ENCODE results near the gene CABP4.

CABP4 gene

DNA sequence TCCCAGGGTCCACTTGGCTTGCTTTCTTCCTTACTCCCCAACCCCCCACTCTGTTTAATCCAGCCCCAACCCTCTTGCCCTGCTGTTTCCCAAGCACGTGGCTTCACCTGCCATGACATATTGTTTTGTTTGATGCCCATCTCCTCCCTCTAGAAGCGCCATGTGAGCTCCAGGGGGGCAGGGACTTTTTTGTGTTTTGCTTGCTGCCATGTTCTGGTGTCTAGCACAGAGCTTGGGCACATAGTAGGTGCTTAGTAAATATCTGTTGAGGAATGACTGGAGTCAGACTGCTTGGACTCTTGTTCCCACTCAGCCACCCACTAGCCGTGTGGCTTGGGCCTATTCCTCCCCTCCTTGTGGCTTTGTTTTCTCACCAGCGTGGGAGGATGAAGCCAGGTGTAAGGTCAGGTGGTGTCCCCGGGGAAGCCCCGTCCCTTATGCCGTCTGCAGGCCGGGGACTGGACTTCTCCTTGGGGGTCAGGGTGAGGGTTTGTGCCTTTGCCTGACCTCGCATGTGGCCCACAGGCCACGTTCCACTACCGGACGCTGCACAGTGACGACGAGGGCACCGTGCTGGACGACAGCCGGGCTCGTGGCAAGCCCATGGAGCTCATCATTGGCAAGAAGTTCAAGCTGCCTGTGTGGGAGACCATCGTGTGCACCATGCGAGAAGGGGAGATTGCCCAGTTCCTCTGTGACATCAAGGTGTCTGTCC is 31.5 kb downstream of the CABP4 start:
- Histone ChIP-seq H3K9ac (no peak overlapping the region), H4K20me1 (ENCODE audit: insufficient read depth) (no peaks in the 10 kb centered on the region), H3K4me2 (no peak overlapping the region), H2AFZ (ENCODE audit: low read depth) (no peak overlapping the region), H3K27me3 (ENCODE audit: insufficient read depth, low read depth) (no peaks in the 10 kb centered on the region), H3K4me3 (IDR thresholded peaks at IDR 0.05; ENCODE audit: insufficient read depth, low read depth, low read length) (no peak overlapping the region), H3K27ac (no peak overlapping the region), H3K36me3 (ENCODE audit: insufficient read depth) (no peaks in the 10 kb centered on the region), H3K79me2 (ENCODE audit: insufficient read depth, low read depth) (no peaks in the 10 kb centered on the region), H3K4me1 (ENCODE audit: low read depth, poor library complexity, severe bottlenecking) (peaks cover 7% of the 10 kb centered on the region)
- TF ChIP-seq, protein P1, sequence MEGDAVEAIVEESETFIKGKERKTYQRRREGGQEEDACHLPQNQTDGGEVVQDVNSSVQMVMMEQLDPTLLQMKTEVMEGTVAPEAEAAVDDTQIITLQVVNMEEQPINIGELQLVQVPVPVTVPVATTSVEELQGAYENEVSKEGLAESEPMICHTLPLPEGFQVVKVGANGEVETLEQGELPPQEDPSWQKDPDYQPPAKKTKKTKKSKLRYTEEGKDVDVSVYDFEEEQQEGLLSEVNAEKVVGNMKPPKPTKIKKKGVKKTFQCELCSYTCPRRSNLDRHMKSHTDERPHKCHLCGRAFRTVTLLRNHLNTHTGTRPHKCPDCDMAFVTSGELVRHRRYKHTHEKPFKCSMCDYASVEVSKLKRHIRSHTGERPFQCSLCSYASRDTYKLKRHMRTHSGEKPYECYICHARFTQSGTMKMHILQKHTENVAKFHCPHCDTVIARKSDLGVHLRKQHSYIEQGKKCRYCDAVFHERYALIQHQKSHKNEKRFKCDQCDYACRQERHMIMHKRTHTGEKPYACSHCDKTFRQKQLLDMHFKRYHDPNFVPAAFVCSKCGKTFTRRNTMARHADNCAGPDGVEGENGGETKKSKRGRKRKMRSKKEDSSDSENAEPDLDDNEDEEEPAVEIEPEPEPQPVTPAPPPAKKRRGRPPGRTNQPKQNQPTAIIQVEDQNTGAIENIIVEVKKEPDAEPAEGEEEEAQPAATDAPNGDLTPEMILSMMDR (conservative IDR thresholded peaks at IDR 0.05; ENCODE audit: low read depth, low read length), result no peak

DNA sequence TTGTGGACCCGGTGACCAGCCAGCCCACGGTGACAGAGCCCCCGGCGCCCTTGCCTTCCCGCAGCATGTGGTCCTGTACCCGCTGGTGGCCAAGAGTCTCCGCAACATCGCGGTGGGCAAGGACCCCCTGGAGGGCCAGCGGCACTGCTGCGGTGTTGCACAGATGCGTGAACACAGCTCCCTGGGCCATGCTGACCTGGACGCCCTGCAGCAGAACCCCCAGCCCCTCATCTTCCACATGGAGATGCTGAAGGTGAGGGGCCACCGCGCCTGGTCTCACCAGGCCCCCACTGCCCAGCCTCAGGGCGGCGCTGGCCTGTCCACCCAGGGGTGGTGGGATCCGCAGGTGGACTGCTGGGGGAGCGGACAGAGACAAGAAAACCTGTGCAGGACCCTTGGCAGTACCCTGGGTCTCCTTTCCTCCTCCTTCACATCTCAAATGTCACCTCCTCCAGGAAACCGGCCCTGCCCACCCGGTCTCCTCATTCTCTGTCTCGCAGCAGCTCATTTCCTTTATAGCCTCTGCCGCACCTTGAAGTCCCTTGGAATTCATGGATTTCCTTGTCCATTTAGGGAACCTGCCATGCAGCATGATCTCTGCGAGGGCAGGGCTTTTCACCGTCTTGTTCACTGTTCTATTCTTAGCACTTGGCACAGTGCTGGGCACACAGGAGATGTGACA is 34.2 kb downstream of the CABP4 start:
- H3K79me2 ChIP-seq (ENCODE audit: insufficient read depth, low read depth), result no peaks in the 10 kb centered on the region
- no peak overlapping the region for H3K4me2 ChIP-seq
- H3K9ac ChIP-seq, result no peak overlapping the region
- TF ChIP-seq, protein P1 (conservative IDR thresholded peaks at IDR 0.05; ENCODE audit: low read depth, low read length), result no peak
- H3K27ac ChIP-seq, result no peak overlapping the region
- H2AFZ ChIP-seq (ENCODE audit: low read depth), result no peak overlapping the region
- no peaks in the 10 kb centered on the region for H3K4me1 ChIP-seq (ENCODE audit: low read depth, poor library complexity, severe bottlenecking)
- no peak overlapping the region for H3K4me3 ChIP-seq (IDR thresholded peaks at IDR 0.05; ENCODE audit: insufficient read depth, low read depth, low read length)
- H3K36me3 ChIP-seq (ENCODE audit: insufficient read depth), result no peaks in the 10 kb centered on the region
- no peaks in the 10 kb centered on the region for H3K27me3 ChIP-seq (ENCODE audit: insufficient read depth, low read depth)
- H4K20me1 ChIP-seq (ENCODE audit: insufficient read depth), result no peaks in the 10 kb centered on the region

DNA sequence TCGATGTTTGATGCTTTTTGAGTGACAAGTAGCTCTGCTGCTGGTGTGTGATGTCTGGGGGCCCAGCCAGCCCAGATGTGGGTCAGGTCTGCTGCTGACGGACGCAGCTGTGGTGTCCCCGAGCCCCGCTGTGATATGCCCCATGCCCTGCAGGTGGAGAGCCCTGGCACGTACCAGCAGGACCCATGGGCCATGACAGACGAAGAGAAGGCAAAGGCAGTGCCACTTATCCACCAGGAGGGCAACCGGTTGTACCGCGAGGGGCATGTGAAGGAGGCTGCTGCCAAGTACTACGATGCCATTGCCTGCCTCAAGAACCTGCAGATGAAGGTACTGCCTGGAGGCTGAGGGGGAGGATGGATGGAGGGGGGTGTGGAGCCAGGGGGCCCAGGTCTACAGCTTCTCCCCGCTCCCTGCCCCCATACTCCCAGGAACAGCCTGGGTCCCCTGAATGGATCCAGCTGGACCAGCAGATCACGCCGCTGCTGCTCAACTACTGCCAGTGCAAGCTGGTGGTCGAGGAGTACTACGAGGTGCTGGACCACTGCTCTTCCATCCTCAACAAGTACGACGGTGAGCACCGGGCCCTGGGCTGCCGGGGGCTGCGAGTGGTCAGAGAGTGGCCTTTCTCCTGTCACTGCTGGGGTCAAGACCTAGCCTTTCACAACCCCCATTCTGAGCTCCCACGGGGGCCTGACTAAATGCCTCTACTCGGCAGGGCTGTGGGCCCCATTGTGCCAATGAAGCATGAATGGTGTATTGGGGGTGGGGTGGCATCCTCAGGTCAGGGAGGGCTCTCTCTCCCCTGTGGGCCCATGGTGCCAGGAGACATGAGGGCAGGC is 35.0 kb downstream of the CABP4 start:
- Histone ChIP-seq H3K36me3 (ENCODE audit: insufficient read depth) (no peaks in the 10 kb centered on the region), H3K27ac (no peak overlapping the region), H3K27me3 (ENCODE audit: insufficient read depth, low read depth) (no peaks in the 10 kb centered on the region), H3K4me1 (ENCODE audit: low read depth, poor library complexity, severe bottlenecking) (no peaks in the 10 kb centered on the region), H4K20me1 (ENCODE audit: insufficient read depth) (no peaks in the 10 kb centered on the region), H2AFZ (ENCODE audit: low read depth) (no peak overlapping the region), H3K4me2 (no peak overlapping the region), H3K4me3 (IDR thresholded peaks at IDR 0.05; ENCODE audit: insufficient read depth, low read depth, low read length) (no peak overlapping the region), H3K9ac (no peak overlapping the region), H3K79me2 (ENCODE audit: insufficient read depth, low read depth) (no peaks in the 10 kb centered on the region)
- TF ChIP-seq, protein P1 (conservative IDR thresholded peaks at IDR 0.05; ENCODE audit: low read depth, low read length), result no peak

DNA sequence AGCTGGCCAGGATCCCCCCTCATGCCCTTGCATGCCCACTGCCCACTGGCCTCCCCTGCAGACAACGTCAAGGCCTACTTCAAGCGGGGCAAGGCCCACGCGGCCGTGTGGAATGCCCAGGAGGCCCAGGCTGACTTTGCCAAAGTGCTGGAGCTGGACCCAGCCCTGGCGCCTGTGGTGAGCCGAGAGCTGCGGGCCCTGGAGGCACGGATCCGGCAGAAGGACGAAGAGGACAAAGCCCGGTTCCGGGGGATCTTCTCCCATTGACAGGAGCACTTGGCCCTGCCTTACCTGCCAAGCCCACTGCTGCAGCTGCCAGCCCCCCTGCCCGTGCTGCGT is 35.5 kb downstream of the CABP4 start:
- Histone ChIP-seq H4K20me1 (ENCODE audit: insufficient read depth) (no peaks in the 10 kb centered on the region), H3K79me2 (ENCODE audit: insufficient read depth, low read depth) (no peaks in the 10 kb centered on the region), H3K9ac (no peak overlapping the region), H3K4me1 (ENCODE audit: low read depth, poor library complexity, severe bottlenecking) (no peaks in the 10 kb centered on the region), H2AFZ (ENCODE audit: low read depth) (no peak overlapping the region), H3K4me3 (IDR thresholded peaks at IDR 0.05; ENCODE audit: insufficient read depth, low read depth, low read length) (no peak overlapping the region), H3K27ac (no peak overlapping the region), H3K36me3 (ENCODE audit: insufficient read depth) (no peaks in the 10 kb centered on the region), H3K27me3 (ENCODE audit: insufficient read depth, low read depth) (no peaks in the 10 kb centered on the region), H3K4me2 (no peak overlapping the region)
- TF ChIP-seq, protein P1 (conservative IDR thresholded peaks at IDR 0.05; ENCODE audit: low read depth, low read length), result no peak

Measured in KMS-11 (cell line).